NCI-H2227 treated with DMSO at 0.1 percent for 48 hours (cell line): ENCODE data around the gene ZBTB24.

Source experiments
- DNase-seq: peaks from one replicate; lab custom pipeline; 2025; lab: John Stamatoyannopoulos, UW

The ZBTB24 gene

GRCh38 chr6:109449795-109450673 lies 33.0 kb downstream of the ZBTB24 start:
- no peak for DNase-seq

DNA sequence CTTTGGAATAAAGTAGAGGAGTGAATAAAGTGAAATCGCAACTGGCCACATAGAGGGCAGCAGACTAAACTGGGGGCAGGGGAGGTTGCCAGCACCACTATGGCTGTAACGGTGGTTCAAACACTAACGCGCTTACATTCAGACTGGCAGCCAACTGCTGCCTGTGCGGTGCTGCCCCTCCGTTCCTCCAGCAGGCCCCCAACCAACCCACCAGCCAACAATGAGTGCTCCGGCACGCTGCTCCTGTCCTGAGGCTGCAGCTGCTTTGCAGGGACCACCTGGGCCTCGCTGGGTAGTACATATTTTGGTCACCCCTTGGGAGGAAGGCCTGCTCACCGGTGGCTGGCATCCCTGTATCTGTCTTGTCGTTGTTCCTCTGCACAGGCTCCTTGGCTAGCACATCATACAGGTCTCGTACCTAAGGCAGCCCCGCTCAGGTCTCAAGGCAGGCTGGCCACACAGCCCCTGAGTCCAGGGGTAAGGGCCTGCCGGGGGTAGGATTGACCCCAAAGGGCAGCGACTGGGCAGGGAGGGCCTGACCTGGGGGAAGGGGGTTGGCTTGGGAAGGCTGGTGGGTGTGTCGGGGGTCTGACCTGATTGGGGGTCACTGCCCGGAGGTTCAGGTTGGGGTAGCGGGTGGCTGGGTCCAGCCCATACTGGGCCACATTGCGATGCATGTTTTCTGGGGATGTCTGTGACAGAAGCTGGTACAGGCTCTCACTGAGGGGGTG lies 33.8 kb downstream of the ZBTB24 start:
- DNase-seq = no peak

- DNase-seq = no peak
These were observed 34.4 kb downstream of the ZBTB24 start for GRCh38 chr6:109448615-109449014.

- DNase-seq = no peak
These were observed 35.0 kb downstream of the ZBTB24 start for GRCh38 chr6:109447878-109448555.

- no peak for DNase-seq
These were observed 35.9 kb downstream of the ZBTB24 start for GRCh38 chr6:109447087-109447486.

DNA sequence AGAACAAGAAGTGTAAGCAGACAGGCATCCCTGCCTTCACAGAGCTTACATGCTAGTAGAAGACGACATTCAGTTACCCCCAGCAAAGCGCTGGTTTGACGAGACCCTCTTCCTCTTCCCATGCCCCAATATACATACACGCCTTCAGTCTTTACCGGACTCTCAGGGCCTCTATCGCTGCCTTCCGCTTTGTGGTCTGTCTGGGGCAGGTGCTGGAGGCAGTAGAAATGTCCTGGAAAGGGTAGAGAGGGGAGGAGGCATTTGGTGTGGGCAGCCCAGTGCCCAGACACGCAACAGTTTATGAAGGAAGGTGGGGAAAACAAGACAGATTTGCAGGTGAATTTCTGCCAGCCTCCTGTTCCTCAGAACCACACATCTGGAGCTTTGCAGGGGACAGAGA lies 36.5 kb downstream of the ZBTB24 start:
- no peak for DNase-seq

DNA sequence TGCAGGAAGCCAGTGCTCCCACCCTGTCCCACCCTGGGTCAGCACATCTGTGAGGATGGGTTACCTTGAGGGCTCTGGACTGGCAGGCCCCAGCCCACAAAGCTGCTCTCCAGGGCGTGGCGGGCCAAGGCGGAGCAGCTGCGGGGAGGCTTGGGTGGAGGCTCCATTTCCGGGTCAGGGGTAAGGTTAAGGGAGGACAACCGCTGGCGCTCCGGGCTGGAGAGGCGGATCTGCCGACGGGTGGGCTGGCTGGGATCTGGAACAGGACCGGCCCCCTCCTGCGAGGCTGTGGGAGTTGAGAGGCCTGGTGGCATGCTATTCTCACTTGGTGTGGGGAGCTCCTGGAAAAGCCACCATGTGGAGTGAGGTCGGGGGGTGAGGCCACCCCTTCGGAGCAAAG lies 36.9 kb downstream of the ZBTB24 start:
- no peak for DNase-seq

DNA sequence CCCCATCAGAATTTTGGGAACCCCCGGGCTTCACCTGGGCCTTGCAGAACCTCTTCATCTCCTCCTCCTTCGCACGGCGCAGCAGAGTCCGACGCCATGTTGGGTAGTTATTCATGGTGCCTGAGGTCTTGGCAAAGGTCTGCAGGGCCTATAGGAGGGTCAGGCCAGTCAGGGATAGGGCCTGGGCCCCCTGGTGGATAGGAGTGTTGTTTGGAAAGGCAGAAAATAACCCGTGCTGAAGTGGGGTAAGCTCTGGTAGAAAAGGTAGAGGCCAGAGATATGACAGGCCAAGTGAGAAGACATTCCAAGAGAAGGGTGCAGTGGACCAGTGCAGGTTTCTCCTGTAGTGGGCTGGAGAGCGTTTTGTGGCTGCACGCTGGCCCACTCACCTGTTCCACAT lies 37.6 kb downstream of the ZBTB24 start:
- DNase-seq = no peak

GRCh38 chr6:109443425-109443950 lies 39.5 kb downstream of the ZBTB24 start:
- DNase-seq = no peak

DNA sequence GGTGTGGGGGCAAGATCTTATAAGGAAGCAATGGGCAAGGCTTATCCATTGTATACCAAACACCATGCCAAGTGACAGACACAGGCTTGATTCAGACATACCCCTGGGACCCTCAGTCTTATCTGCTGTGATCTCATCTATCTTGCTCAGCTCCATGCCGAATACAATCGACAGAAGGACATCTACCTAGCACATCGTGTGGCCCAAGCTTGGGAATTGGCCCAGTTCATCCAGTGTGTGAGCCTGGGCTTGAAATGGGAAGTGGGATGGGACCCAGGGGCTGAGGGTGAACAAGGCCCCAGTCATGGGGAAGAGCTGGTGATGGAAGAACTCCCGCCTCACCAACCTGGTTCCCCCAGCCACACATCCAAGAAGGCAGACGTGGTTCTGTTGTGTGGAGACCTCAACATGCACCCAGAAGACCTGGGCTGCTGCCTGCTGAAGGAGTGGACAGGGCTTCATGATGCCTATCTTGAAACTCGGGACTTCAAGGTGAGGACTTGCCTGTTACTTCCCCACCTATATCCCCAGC lies 40.6 kb downstream of the ZBTB24 start:
- no peak for DNase-seq

- DNase-seq = peak; percentile 28
These were observed 41.8 kb downstream of the ZBTB24 start for GRCh38 chr6:109441069-109441816.

GRCh38 chr6:109440331-109441068 lies 42.5 kb downstream of the ZBTB24 start, which contains the start of the genes PPIL6 and SMPD2:
PPIL6 (minus strand) TSS chr6:109440628; CDS start chr6:109440590, 38 bp downstream.
SMPD2 (plus strand) TSS chr6:109440724; CDS start chr6:109441122, 398 bp downstream.
- DNase-seq = peak; percentile 75

DNA sequence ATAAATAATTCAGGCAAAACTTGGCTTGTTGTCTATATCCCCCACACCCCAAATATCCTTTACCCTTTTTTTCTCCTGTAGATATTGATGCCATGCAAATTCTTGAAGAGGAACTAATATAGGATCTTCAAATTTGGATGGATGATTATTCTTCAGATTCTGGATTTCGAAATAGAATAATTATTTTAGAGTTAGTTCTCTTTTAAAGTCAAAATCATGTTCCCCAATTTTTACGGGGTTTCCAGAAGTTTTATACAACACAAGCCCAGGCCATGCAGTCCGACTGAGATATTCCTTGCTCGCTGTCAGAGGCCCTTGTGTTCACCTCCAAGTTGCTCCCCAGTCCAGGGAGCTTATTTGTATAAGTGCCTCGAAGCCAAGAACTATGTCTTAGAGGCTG lies 47.0 kb downstream of the ZBTB24 start:
- DNase-seq = no peak

GRCh38 chr6:109434456-109434855 lies 48.6 kb downstream of the ZBTB24 start:
- DNase-seq = no peak

DNA sequence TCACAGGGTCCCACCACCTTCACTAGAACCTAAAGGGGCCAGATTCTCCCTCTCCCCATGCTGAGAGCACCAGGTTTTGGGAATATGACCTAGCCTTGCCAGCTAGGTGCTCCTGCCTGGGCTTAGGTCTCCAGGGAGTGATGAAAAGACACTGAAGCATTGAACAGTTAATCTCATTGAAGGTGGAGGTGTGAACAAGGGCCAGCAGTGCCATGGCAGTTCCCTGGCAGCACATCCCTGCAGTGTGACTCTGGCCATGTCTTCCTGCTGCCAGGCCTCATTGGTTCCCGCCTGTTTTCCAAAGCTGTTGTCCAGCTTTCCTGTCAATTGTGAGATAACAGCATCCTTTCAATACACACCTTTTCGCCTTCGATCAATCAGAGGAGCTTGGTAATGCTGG lies 53.5 kb downstream of the ZBTB24 start:
- DNase-seq = no peak

- DNase-seq = no peak
These were observed 54.0 kb downstream of the ZBTB24 start for GRCh38 chr6:109428889-109429477.

- DNase-seq = no peak
These were observed 58.1 kb downstream of the ZBTB24 start for GRCh38 chr6:109424946-109425345.

DNA sequence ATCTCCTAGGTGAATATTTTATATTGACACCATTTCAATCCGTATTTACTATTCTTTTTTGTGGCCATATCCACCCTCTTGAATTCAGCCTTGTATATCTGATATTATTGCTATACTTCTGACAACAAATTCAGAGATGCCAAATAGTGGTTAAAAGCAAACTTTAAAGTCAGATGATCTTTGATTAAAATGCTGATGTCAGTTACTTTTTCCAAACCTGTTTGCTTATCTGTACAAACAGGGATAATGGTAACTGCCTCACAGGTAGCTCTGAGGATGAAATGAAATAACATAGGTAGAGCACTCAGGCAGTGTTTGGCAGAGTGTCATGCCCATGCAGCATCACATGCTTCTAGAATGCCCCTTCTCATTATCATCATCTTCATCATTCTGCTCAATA lies 61.8 kb downstream of the ZBTB24 start:
- no peak for DNase-seq

DNA sequence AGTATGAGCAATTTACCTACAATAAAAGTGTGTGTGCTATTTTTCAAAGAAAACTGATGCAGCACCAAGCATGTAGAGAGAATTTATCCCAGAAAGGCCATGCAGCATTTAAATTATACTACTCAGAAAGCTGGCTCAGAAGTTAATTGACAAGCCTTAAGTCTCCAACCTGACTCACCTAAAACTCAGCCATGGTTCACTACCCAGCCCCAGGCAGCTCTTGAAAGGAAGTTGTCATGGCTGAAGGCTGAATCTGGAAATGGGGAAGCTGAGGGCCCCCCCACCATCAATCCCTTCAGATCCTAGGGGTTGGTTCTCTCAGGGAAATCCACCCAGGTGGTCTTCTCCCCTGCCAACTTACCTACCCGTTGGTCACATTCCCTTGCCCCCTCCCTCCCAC lies 62.3 kb downstream of the ZBTB24 start:
- DNase-seq = no peak

GRCh38 chr6:109417646-109418045 lies 65.4 kb downstream of the ZBTB24 start:
- no peak for DNase-seq
